ENCODE data around the gene CCDC57.

DNA sequence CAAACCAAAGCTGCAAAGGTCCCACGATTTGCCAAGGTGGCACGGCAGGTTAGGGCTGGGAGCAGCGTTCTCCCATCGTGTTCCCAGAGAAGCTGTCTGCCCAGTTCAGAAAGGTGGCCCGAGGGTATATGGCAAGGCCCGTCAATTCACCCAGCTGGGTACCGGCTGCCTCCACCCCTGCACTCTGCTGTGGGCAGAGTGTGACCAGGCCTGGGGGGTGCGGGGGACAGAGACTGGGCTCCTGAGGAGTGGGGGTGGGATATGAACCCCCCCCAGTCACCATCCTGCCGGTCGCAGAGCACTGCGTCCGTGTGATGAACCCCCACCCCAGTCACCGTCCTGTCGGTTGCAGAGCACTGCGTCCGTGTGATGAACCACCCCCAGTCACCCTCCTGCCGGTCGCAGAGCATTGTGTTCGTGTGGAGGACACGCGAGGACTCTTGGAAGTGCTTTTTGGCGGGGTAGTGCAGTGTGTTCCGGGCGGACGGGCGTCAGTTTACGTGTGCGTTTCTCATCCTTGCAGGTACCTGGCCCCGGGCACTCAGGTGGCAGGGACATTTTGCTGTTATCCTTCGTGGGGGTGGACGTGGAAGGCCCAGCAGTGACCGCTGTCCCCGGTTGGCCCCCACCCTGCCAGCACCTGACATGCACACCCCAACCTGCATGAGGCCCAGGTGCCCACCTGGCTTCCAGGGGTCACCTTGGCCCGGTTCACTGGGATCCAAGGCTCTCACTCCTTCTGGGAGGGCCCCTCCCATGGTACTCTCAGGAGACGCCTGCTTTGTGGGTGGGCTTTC, 111.9 kb downstream of the CCDC57 start:
- TF ChIP-seq, protein P1, sequence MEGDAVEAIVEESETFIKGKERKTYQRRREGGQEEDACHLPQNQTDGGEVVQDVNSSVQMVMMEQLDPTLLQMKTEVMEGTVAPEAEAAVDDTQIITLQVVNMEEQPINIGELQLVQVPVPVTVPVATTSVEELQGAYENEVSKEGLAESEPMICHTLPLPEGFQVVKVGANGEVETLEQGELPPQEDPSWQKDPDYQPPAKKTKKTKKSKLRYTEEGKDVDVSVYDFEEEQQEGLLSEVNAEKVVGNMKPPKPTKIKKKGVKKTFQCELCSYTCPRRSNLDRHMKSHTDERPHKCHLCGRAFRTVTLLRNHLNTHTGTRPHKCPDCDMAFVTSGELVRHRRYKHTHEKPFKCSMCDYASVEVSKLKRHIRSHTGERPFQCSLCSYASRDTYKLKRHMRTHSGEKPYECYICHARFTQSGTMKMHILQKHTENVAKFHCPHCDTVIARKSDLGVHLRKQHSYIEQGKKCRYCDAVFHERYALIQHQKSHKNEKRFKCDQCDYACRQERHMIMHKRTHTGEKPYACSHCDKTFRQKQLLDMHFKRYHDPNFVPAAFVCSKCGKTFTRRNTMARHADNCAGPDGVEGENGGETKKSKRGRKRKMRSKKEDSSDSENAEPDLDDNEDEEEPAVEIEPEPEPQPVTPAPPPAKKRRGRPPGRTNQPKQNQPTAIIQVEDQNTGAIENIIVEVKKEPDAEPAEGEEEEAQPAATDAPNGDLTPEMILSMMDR (IDR thresholded peaks at IDR 0.05) = no peak
- TF ChIP-seq POLR2AphosphoS5 (IDR thresholded peaks at IDR 0.05) (no peak), POLR2A (IDR thresholded peaks at IDR 0.05) (no peak)

Measured in stomach (tissue), 4 donors.